ENCODE data around the gene MAP2K1.
"Not testable (repeated sequence)": the region's sequence is repeated elsewhere in the genome, so short reads cannot be mapped to it uniquely, and the experiment has no call there.

GRCh38 chr15:66465294-66465693, 78.6 kb downstream of the MAP2K1 start:
- TF ChIP-seq POLR2A (IDR thresholded peaks at IDR 0.05; ENCODE audit: low read depth); POLR2AphosphoS5 (IDR thresholded peaks at IDR 0.05): not testable (repeated sequence)
- TF ChIP-seq, protein P1, sequence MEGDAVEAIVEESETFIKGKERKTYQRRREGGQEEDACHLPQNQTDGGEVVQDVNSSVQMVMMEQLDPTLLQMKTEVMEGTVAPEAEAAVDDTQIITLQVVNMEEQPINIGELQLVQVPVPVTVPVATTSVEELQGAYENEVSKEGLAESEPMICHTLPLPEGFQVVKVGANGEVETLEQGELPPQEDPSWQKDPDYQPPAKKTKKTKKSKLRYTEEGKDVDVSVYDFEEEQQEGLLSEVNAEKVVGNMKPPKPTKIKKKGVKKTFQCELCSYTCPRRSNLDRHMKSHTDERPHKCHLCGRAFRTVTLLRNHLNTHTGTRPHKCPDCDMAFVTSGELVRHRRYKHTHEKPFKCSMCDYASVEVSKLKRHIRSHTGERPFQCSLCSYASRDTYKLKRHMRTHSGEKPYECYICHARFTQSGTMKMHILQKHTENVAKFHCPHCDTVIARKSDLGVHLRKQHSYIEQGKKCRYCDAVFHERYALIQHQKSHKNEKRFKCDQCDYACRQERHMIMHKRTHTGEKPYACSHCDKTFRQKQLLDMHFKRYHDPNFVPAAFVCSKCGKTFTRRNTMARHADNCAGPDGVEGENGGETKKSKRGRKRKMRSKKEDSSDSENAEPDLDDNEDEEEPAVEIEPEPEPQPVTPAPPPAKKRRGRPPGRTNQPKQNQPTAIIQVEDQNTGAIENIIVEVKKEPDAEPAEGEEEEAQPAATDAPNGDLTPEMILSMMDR (IDR thresholded peaks at IDR 0.05): not testable (repeated sequence)
